ENCODE results near the gene RSRP1. TPM values are rescaled to one million over a fixed set of nuclear protein-coding genes. Genes with fewer than 3 reads are reported as not detected.
"Not testable (repeated sequence)": the region's sequence is repeated elsewhere in the genome, so short reads cannot be mapped to it uniquely, and the experiment has no call there.

Gene RSRP1
- total and polyA plus RNA-seq, 12 donors, result 22.8 to 663 (median 107) TPM

GRCh38 chr1:25267288-25268142 is 20.3 kb upstream of the RSRP1 start:
- peak in 1 of 2 donors; percentile 24 for TF ChIP-seq POLR2A (IDR thresholded peaks at IDR 0.05)
- Histone ChIP-seq H3K27ac (peak overlapping the region in 3 of 5 donors; percentile 47 to 73 (median 51)), H3K4me3 (peak overlapping the region in 3 of 4 donors; percentile 8 to 43 (median 32))
- H3K9me3 ChIP-seq (replicated peaks in 1 of 3); H3K27me3 ChIP-seq; H3K4me1 ChIP-seq (replicated peaks in 1 of 2); intact Hi-C loops (cut with DNase I); H3K36me3 ChIP-seq (replicated peaks in 1 of 2): not testable (repeated sequence)
- 0 to 1% (median 0%) methylated on average over 3 to 37 of the region's 56 CpGs for WGBS, 4 donors
- DNase-seq, result peak; percentile 54 to 94 (median 82)

- H3K27me3 ChIP-seq; H3K4me1 ChIP-seq (replicated peaks in 1 of 2); intact Hi-C loops (cut with DNase I); H3K27ac ChIP-seq; H3K36me3 ChIP-seq (replicated peaks in 1 of 2); H3K9me3 ChIP-seq (replicated peaks in 1 of 3): not testable (repeated sequence)
- DNase-seq, result peak in 2 of 7 donors; percentile 39 to 48
- H3K4me3 ChIP-seq, result peak overlapping the region in 1 of 4 donors; percentile 45
- 0 to 1% (median 1%) methylated on average over 1 to 21 of the region's 45 CpGs for WGBS, 4 donors
Measured at GRCh38 chr1:25266554-25267287, 19.5 kb upstream of the RSRP1 start.

GRCh38 chr1:25260336-25260735 is 13.1 kb upstream of the RSRP1 start:
- H3K27me3 ChIP-seq; H3K9me3 ChIP-seq (replicated peaks in 1 of 3); intact Hi-C loops (cut with DNase I); H3K27ac ChIP-seq; H3K4me3 ChIP-seq; H3K36me3 ChIP-seq (replicated peaks in 1 of 2); H3K4me1 ChIP-seq (replicated peaks in 1 of 2); DNase-seq: not testable (repeated sequence)
- WGBS, 4 donors, result 88 to 90% (median 89%) methylated on average over 3 of the region's 3 CpGs

- H3K9me3 ChIP-seq (replicated peaks in 1 of 3); H3K36me3 ChIP-seq (replicated peaks in 1 of 2); H3K27me3 ChIP-seq; DNase-seq; intact Hi-C loops (cut with DNase I); H3K27ac ChIP-seq; H3K4me1 ChIP-seq (replicated peaks in 1 of 2); H3K4me3 ChIP-seq: not testable (repeated sequence)
- 63 to 73% (median 66%) methylated on average over 7 of the region's 7 CpGs for WGBS, 4 donors
Measured at GRCh38 chr1:25259813-25260212, 12.6 kb upstream of the RSRP1 start.

- no peak for TF ChIP-seq CTCF (IDR thresholded peaks at IDR 0.05)
- TF ChIP-seq POLR2A (IDR thresholded peaks at IDR 0.05), result no peak
- intact Hi-C loops (cut with DNase I), result no loop called here
- H3K9me3 ChIP-seq (replicated peaks in 1 of 3), result no peaks in the 10 kb centered on the region
- 68 to 78% (median 73%) methylated on average over 1 of the region's 1 CpG for WGBS, 4 donors
- peaks cover 0 to 10% of the 10 kb centered on the region in 2 donors for H3K4me1 ChIP-seq (replicated peaks in 1 of 2)
- H3K27me3 ChIP-seq, result no peaks in the 10 kb centered on the region
- no peak overlapping the region for H3K4me3 ChIP-seq
- no peak overlapping the region for H3K27ac ChIP-seq
- H3K36me3 ChIP-seq (replicated peaks in 1 of 2), result no peaks in the 10 kb centered on the region
- DNase-seq, result no peak
Measured at GRCh38 chr1:25257196-25257595, 9.9 kb upstream of the RSRP1 start.

GRCh38 chr1:25256578-25256965 is 9.3 kb upstream of the RSRP1 start:
- H3K9me3 ChIP-seq (replicated peaks in 1 of 3), result no peaks in the 10 kb centered on the region
- H3K4me1 ChIP-seq (replicated peaks in 1 of 2), result peaks cover 0 to 10% of the 10 kb centered on the region in 2 donors
- TF ChIP-seq POLR2A (IDR thresholded peaks at IDR 0.05) (no peak), CTCF (IDR thresholded peaks at IDR 0.05) (no peak)
- intact Hi-C loops (cut with DNase I), result no loop called here
- no peaks in the 10 kb centered on the region for H3K36me3 ChIP-seq (replicated peaks in 1 of 2)
- 54 to 79% (median 66%) methylated on average over 5 of the region's 5 CpGs for WGBS, 4 donors
- H3K27me3 ChIP-seq, result no peaks in the 10 kb centered on the region
- peak overlapping the region in 1 of 5 donors; percentile 8 for H3K27ac ChIP-seq
- DNase-seq, result peak in 2 of 7 donors; percentile 27 to 34
- H3K4me3 ChIP-seq, result no peak overlapping the region

All from adrenal gland (tissue), 12 donors.